Effector memory CD4-positive, alpha-beta T cell (primary cell): ENCODE results near the gene BTBD6.

Experiments
- DNase-seq, 3 donors: peaks; one replicate each; pipeline ENCODE4 v3.0.0-alpha.2; 2020
- H3K27ac ChIP-seq: 2 replicates; pipeline ENCODE4 v1.7.0; 2013; ENCODE audit warnings: mild to moderate bottlenecking, low read length, moderate library complexity; ENCODE audit not compliant: insufficient read depth, poor library complexity, severe bottlenecking
- H3K27me3 ChIP-seq: replicated peaks from 2 replicates; pipeline ENCODE4 v1.7.0; 2013; ENCODE audit warnings: mild to moderate bottlenecking, low read length; ENCODE audit not compliant: insufficient read depth, control insufficient read depth, poor library complexity, severe bottlenecking
- H3K36me3 ChIP-seq: 2 replicates; pipeline ENCODE4 v1.7.0; 2013; ENCODE audit warnings: mild to moderate bottlenecking, low read length, moderate library complexity; ENCODE audit not compliant: control insufficient read depth, insufficient read depth
- H3K4me1 ChIP-seq: 2 replicates; pipeline ENCODE4 v1.7.0; 2013; ENCODE audit warnings: low read length, mild to moderate bottlenecking; ENCODE audit not compliant: control insufficient read depth, insufficient read depth, poor library complexity, severe bottlenecking
- H3K4me3 ChIP-seq: 2 replicates; pipeline ENCODE4 v1.7.0; 2013; ENCODE audit warnings: low read length, low read depth, mild to moderate bottlenecking; ENCODE audit not compliant: insufficient read depth, poor library complexity, severe bottlenecking
- H3K9me3 ChIP-seq: 2 replicates; pipeline ENCODE4 v1.7.0; 2013; ENCODE audit warnings: mild to moderate bottlenecking, low read length, moderate library complexity; ENCODE audit not compliant: control insufficient read depth

Gene BTBD6

GRCh38 chr14:105204206-105204930 lies 44.0 kb upstream of the BTBD6 start:
- Histone ChIP-seq H3K27me3 (no peaks in the 10 kb centered on the region), H3K27ac (no peak overlapping the region), H3K36me3 (no peaks in the 10 kb centered on the region), H3K9me3 (no peaks in the 10 kb centered on the region), H3K4me3 (no peak overlapping the region), H3K4me1 (peaks cover 16% of the 10 kb centered on the region)
- no peak for DNase-seq

GRCh38 chr14:105204931-105205672 lies 43.2 kb upstream of the BTBD6 start:
- no peak overlapping the region for H3K27ac ChIP-seq
- peaks cover 16% of the 10 kb centered on the region for H3K4me1 ChIP-seq
- no peaks in the 10 kb centered on the region for H3K36me3 ChIP-seq
- no peak overlapping the region for H3K4me3 ChIP-seq
- no peaks in the 10 kb centered on the region for H3K27me3 ChIP-seq
- no peak for DNase-seq
- no peaks in the 10 kb centered on the region for H3K9me3 ChIP-seq

- no peak overlapping the region for H3K4me3 ChIP-seq
These were observed 42.6 kb upstream of the BTBD6 start for GRCh38 chr14:105205673-105206208.

GRCh38 chr14:105206873-105207272 lies 41.5 kb upstream of the BTBD6 start:
- Histone ChIP-seq H3K9me3 (no peaks in the 10 kb centered on the region), H3K36me3 (peaks cover 9% of the 10 kb centered on the region), H3K4me1 (peaks cover 9% of the 10 kb centered on the region), H3K4me3 (no peak overlapping the region), H3K27ac (no peak overlapping the region), H3K27me3 (no peaks in the 10 kb centered on the region)
- DNase-seq, result no peak

More at GRCh38 chr14:105205673-105206208, 42.6 kb upstream of the BTBD6 start:
- Histone ChIP-seq H3K9me3 (no peaks in the 10 kb centered on the region), H3K36me3 (no peaks in the 10 kb centered on the region), H3K27me3 (no peaks in the 10 kb centered on the region), H3K27ac (no peak overlapping the region), H3K4me1 (peaks cover 16% of the 10 kb centered on the region)
- no peak for DNase-seq

- DNase-seq, result no peak
- no peak overlapping the region for H3K4me3 ChIP-seq
- H3K27ac ChIP-seq, result no peak overlapping the region
- H3K9me3 ChIP-seq, result no peaks in the 10 kb centered on the region
- peaks cover 3% of the 10 kb centered on the region for H3K4me1 ChIP-seq
- no peaks in the 10 kb centered on the region for H3K27me3 ChIP-seq
- peaks cover 9% of the 10 kb centered on the region for H3K36me3 ChIP-seq
These were observed 40.9 kb upstream of the BTBD6 start for GRCh38 chr14:105207460-105207901.

GRCh38 chr14:105207996-105208737 lies 40.2 kb upstream of the BTBD6 start:
- Histone ChIP-seq H3K4me3 (no peak overlapping the region), H3K9me3 (no peaks in the 10 kb centered on the region), H3K27me3 (no peaks in the 10 kb centered on the region), H3K36me3 (peaks cover 9% of the 10 kb centered on the region), H3K27ac (no peak overlapping the region), H3K4me1 (no peaks in the 10 kb centered on the region)
- DNase-seq, result no peak

- peaks cover 9% of the 10 kb centered on the region for H3K36me3 ChIP-seq
- H3K4me1 ChIP-seq, result no peaks in the 10 kb centered on the region
- DNase-seq, result no peak
- no peak overlapping the region for H3K27ac ChIP-seq
- H3K4me3 ChIP-seq, result no peak overlapping the region
- H3K27me3 ChIP-seq, result no peaks in the 10 kb centered on the region
- no peaks in the 10 kb centered on the region for H3K9me3 ChIP-seq
These were observed 39.6 kb upstream of the BTBD6 start for GRCh38 chr14:105208738-105209075.

GRCh38 chr14:105209091-105209490 lies 39.2 kb upstream of the BTBD6 start:
- no peak overlapping the region for H3K27ac ChIP-seq
- no peaks in the 10 kb centered on the region for H3K9me3 ChIP-seq
- H3K4me3 ChIP-seq, result no peak overlapping the region
- peaks cover 9% of the 10 kb centered on the region for H3K36me3 ChIP-seq
- no peak for DNase-seq
- H3K27me3 ChIP-seq, result no peaks in the 10 kb centered on the region
- H3K4me1 ChIP-seq, result no peaks in the 10 kb centered on the region

GRCh38 chr14:105209646-105210045 lies 38.7 kb upstream of the BTBD6 start:
- DNase-seq, result no peak
- H3K4me1 ChIP-seq, result no peaks in the 10 kb centered on the region
- H3K27me3 ChIP-seq, result no peaks in the 10 kb centered on the region
- H3K4me3 ChIP-seq, result no peak overlapping the region
- H3K9me3 ChIP-seq, result no peaks in the 10 kb centered on the region
- no peak overlapping the region for H3K27ac ChIP-seq
- peaks cover 9% of the 10 kb centered on the region for H3K36me3 ChIP-seq
